WTC11 (cell line): ENCODE data around the gene DDX46. TPM values are rescaled to one million over a fixed set of nuclear protein-coding genes. Genes with fewer than 3 reads are reported as not detected.
A peak's percentile ranks its signal among the peaks of the same experiment; 100 is the strongest.

Experiments used
- ATAC-seq: fragments of 200-7000 bp; cut with Tn5 transposase; 2 replicates; pipeline ENCODE4 v1.10.0; 2021; ENCODE audit warnings: mild to moderate bottlenecking, moderate library complexity
- CTCF ChIA-PET: fragments of 300-600 bp; sonication (Branson Sonifier 250); formaldehyde crosslinking; loops from one replicate; lab custom pipeline; 2021; ENCODE audit warnings: antibody characterized with exemption; lab: Charles Lee
- POLR2A ChIA-PET: fragments of 350-600 bp; sonication (Branson Sonifier 250); formaldehyde crosslinking; loops from one replicate; lab custom pipeline; 2021; ENCODE audit warnings: antibody characterized with exemption; lab: Charles Lee
- DNase-seq: peaks from one replicate; pipeline ENCODE4 v3.0.0; 2021; ENCODE audit warnings: low spot score
- H3K27ac Mint-ChIP-seq: 2 replicates; pipeline ENCODE4 v1.8.0; 2021; ENCODE audit warnings: mixed read lengths
- H3K27me3 Mint-ChIP-seq: 2 replicates; pipeline ENCODE4 v1.8.0; 2021; ENCODE audit warnings: low read depth, mild to moderate bottlenecking, moderate library complexity, mixed read lengths
- H3K36me3 Mint-ChIP-seq: 2 replicates; pipeline ENCODE4 v1.8.0; 2021; ENCODE audit warnings: mixed read lengths
- H3K4me1 Mint-ChIP-seq: 2 replicates; pipeline ENCODE4 v1.8.0; 2022; ENCODE audit warnings: mixed read lengths
- H3K4me3 Mint-ChIP-seq: 2 replicates; pipeline ENCODE4 v1.8.0; 2021; ENCODE audit warnings: mild to moderate bottlenecking, moderate library complexity, mixed read lengths
- H3K9me3 Mint-ChIP-seq: 2 replicates; pipeline ENCODE4 v1.8.0; 2021; ENCODE audit warnings: mixed read lengths
- ETV6 ChIP-seq: sonication (generic); formaldehyde crosslinking; IDR thresholded peaks from 2 replicates; pipeline ENCODE4 v1.8.1; 2022; ENCODE audit warnings: mild to moderate bottlenecking, missing genetic modification reagents
- IRF2 ChIP-seq: sonication (generic); formaldehyde crosslinking; IDR thresholded peaks from 2 replicates; pipeline ENCODE4 v1.8.0; 2022; ENCODE audit warnings: low read depth, missing genetic modification reagents, borderline replicate concordance
- NFE2L1 ChIP-seq: sonication (generic); formaldehyde crosslinking; IDR thresholded peaks from 2 replicates; pipeline ENCODE4 v1.8.1; 2023; ENCODE audit warnings: missing genetic modification reagents
- NR2C2 ChIP-seq: sonication (generic); formaldehyde crosslinking; IDR thresholded peaks from 2 replicates; pipeline ENCODE4 v1.8.0; 2022; ENCODE audit warnings: mild to moderate bottlenecking, missing genetic modification reagents
- RORB ChIP-seq: fragments of 250-450 bp; sonication (Bioruptor Pico); IDR thresholded peaks from 2 replicates; pipeline ENCODE4 v1.9.0; 2021; ENCODE audit warnings: mild to moderate bottlenecking
- SMAD3 ChIP-seq: sonication (generic); formaldehyde crosslinking; IDR thresholded peaks from 2 replicates; pipeline ENCODE4 v1.8.0; 2022; ENCODE audit warnings: missing genetic modification reagents, mild to moderate bottlenecking, borderline replicate concordance
- TEAD1 ChIP-seq: sonication (generic); formaldehyde crosslinking; IDR thresholded peaks from 2 replicates; pipeline ENCODE4 v1.8.0; 2022; ENCODE audit warnings: mild to moderate bottlenecking, missing genetic modification reagents
- TEAD4 ChIP-seq: sonication (generic); formaldehyde crosslinking; IDR thresholded peaks from 2 replicates; pipeline ENCODE4 v1.8.0; 2022; ENCODE audit warnings: mild to moderate bottlenecking, missing genetic modification reagents
- ZNF219 ChIP-seq: sonication (generic); formaldehyde crosslinking; IDR thresholded peaks from 2 replicates; pipeline ENCODE4 v1.8.0; 2023; ENCODE audit warnings: missing genetic modification reagents, mild to moderate bottlenecking, borderline replicate concordance
- total RNA-seq: library from RNA; stranded (reverse); gene quantifications from 3 replicates; pipeline ENCODE4 v1.2.3, GENCODE V29; 2021
- TF ChIP-seq, protein P1 (sequence below): sonication (generic); formaldehyde crosslinking; IDR thresholded peaks from 2 replicates; pipeline ENCODE4 v1.8.0; 2023; ENCODE audit warnings: missing genetic modification reagents
- TF ChIP-seq, protein P2 (sequence below): fragments of 250-450 bp; sonication (Bioruptor Pico); conservative IDR thresholded peaks from 2 replicates; pipeline ENCODE4 v1.9.0; 2021; ENCODE audit warnings: mild to moderate bottlenecking
- TF ChIP-seq, protein P3 (sequence below): fragments of 250-450 bp; sonication (Bioruptor Pico); IDR thresholded peaks from 2 replicates; pipeline ENCODE4 v1.9.0; 2021; ENCODE audit warnings: mild to moderate bottlenecking, borderline replicate concordance
- TF ChIP-seq, protein P4 (sequence below): fragments of 250-450 bp; sonication (Bioruptor Pico); IDR thresholded peaks from 2 replicates; pipeline ENCODE4 v2.1.2; 2022; ENCODE audit warnings: mild to moderate bottlenecking, moderate library complexity
- TF ChIP-seq, protein P5 (sequence below): sonication (generic); formaldehyde crosslinking; IDR thresholded peaks from 2 replicates; pipeline ENCODE4 v1.8.0; 2023; ENCODE audit warnings: mild to moderate bottlenecking, missing genetic modification reagents
- TF ChIP-seq, protein P6 (sequence below): fragments of 250-450 bp; sonication (Bioruptor Pico); IDR thresholded peaks from 2 replicates; pipeline ENCODE4 v1.9.0; 2021; ENCODE audit warnings: mild to moderate bottlenecking

Gene DDX46
- total RNA-seq, 1 experiment from 2014 or later, result 123 TPM

DNA sequence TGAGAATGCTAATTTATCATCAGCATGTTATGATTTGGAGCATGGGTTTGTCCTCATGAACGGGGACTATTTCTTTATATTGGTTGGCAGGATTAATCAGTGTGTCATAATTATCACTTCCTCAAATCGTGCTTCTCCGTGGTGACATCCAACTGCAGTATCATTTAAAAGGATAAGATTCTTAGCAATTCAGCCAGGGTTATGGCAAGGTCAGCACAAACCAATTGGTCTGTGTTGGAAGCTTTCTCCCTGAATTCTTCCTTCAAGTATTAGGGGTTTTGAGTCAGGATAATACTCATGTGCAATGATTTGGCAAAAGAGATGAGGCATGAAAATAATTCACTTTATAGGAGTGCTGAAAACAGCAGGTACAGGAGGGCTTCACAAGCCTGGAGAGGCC lies 25.8 kb upstream of the DDX46 start (continued):
- TF ChIP-seq, protein P1, sequence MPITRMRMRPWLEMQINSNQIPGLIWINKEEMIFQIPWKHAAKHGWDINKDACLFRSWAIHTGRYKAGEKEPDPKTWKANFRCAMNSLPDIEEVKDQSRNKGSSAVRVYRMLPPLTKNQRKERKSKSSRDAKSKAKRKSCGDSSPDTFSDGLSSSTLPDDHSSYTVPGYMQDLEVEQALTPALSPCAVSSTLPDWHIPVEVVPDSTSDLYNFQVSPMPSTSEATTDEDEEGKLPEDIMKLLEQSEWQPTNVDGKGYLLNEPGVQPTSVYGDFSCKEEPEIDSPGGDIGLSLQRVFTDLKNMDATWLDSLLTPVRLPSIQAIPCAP (CRISPR knock-in tag), result no peak
- TF ChIP-seq, protein P2, sequence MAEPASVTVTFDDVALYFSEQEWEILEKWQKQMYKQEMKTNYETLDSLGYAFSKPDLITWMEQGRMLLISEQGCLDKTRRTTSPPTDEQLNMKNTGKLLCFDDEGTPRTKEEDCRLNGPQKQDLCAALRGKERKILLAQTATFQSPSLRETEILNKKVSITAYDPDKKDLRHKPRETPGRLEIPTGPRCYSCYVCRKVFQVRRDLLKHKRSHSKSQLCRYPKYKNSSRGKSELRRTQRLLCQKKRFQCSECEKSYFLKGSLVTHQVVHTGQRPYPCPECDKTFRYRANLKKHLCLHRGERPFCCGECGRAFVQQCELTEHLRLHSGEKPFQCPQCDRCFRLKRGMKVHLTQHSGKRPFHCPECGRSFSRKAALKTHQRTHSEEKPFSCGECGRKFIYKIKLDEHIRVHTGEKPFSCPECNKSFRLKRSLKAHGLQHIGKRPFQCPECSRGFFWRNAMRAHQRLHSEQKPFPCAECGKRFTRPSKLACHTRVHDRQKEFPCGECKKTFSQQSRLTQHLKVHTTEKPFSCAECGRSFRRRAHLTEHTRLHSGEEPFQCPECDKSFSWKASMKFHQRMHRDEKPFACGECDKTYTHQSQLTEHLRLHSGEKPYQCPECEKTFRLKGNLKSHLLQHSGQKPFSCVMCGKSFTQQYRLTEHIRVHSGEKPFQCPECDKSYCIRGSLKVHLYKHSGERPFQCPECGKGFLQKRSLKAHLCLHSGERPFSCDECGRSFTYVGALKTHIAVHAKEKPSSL, result no peak

DNA sequence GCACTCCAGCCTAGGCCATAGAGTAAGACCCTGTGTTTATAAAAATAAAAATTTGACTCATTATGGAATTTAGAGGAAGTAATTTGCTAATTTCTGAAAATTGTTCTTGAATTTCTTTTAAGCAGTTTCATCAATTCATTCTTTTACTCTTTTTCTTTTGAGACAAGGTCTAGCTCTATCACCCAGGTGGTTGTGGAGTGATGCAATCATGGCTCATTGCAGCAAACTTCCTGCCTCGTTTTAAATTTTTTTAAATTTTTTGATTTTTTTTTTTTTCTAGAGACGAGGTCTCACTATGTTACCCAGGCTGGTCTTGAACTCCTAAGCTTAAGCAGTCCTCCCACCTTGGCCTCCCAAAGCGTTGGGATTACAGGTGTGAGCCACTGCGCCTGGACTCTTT lies 23.3 kb upstream of the DDX46 start:
- ATAC-seq (no peak), DNase-seq (no peak)
- ChIA-PET POLR2A (no interaction called here), CTCF (interaction anchor here (2.5 kb wide), 1 partner anchor 148 kb away, joined by 6 read pairs; no protein-coding TSS in a partner anchor)
- H3K27me3 Mint-ChIP-seq, result no peaks in the 10 kb centered on the region
- no peak overlapping the region for H3K4me3 Mint-ChIP-seq
- H3K36me3 Mint-ChIP-seq, result no peaks in the 10 kb centered on the region
- H3K4me1 Mint-ChIP-seq, result peaks cover 8% of the 10 kb centered on the region
- no peak for TF ChIP-seq NR2C2 (CRISPR knock-in tag)
- TF ChIP-seq ZNF219 (CRISPR knock-in tag), result no peak
- TF ChIP-seq ETV6 (CRISPR knock-in tag), result no peak
- H3K9me3 Mint-ChIP-seq, result no peaks in the 10 kb centered on the region
- H3K27ac Mint-ChIP-seq, result no peak overlapping the region

DNA sequence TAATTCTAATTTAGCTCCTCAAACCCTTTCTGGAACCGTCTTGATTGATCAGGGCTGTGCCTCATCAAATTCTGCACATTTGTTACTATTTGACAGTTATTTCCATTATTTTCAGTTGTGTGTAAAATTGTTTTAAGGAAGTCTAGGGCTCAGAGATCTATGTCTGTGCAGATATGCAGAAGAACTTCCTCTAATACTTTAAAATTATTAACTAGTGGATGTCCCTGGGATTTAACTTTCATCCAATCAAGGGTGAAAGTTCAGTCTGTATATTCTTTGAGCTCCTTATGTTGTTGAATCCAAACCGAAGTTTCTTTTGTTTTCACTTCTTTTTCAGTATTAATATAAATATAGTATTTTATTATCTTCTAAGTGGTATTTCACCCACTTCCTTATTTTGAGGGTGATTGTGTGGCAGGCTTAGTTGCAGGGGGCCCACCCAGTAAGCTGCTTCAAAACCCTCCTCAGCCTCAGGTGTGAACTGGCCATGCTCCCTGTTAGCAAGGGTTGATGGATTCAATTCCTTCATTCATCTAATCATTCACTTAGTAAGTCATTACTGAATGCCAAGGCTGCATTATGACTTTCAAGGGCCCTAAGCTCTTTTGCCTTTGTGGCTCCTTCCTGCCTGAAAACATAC lies 22.3 kb upstream of the DDX46 start:
- CTCF ChIA-PET, result interaction anchor here (0.9 to 2.5 kb wide), 2 partner anchors 149 to 484 kb away, joined by 3 to 6 read pairs; no protein-coding TSS in a partner anchor
- POLR2A ChIA-PET, result no interaction called here
- H3K27me3 Mint-ChIP-seq, result no peaks in the 10 kb centered on the region

DNA sequence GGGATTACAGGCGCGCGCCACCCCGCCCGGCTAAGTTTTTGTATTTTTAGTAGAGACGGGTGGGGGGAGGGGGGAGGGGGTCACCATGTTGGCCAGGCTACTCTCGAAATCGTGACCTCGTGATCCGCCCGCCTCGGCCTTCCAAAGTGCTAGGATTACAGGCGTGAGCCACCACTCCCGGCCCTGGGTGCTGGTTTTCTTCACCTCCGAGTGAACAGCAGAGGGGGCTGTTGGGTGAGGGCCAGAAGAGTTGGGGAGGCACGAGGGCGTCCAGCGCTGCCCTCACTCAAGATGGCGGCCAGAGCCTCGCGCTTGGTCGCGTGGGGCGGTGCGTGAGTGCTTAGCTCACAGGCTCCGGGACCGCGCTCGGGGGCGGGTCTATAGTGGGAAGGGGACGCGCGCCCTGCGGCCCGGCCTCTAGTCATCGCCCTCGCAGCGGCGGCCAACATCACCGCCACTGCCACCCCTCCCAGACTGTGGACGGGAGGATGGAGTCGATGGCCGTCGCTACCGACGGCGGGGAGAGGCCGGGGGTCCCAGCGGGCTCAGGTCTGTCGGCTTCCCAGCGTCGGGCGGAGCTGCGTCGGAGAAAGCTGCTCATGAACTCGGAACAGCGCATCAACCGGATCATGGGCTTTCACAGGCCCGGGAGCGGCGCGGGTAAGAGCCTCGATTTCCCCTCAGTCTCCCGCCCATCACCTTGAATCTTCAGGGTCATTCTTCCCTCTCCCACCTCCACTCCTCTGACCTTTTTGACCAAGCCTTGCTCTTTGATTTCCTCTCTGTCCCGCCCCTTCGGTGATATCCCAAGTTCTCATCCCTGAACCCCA lies 20.2 kb upstream of the DDX46 start, which contains the start of gene CAMLG:
CAMLG (plus strand) TSS at position 416 of the 830 bp plus-strand sequence; CDS start at position 489, 73 bp downstream.
- CTCF ChIA-PET, result interaction anchor here (0.6 to 4.3 kb wide), 9 partner anchors 9 to 336 kb away, joined by 3 to 30 read pairs (median 6); partner anchors contain the start of genes DDX46 and PCBD2
- ATAC-seq, result peak; percentile 87
- peaks cover 8% of the 10 kb centered on the region for H3K4me1 Mint-ChIP-seq
- 0 out of 2 replicates have a peak, but pooled peaks have one; percentile 64 for TF ChIP-seq NFE2L1 (CRISPR knock-in tag)
- TF ChIP-seq, protein P3, sequence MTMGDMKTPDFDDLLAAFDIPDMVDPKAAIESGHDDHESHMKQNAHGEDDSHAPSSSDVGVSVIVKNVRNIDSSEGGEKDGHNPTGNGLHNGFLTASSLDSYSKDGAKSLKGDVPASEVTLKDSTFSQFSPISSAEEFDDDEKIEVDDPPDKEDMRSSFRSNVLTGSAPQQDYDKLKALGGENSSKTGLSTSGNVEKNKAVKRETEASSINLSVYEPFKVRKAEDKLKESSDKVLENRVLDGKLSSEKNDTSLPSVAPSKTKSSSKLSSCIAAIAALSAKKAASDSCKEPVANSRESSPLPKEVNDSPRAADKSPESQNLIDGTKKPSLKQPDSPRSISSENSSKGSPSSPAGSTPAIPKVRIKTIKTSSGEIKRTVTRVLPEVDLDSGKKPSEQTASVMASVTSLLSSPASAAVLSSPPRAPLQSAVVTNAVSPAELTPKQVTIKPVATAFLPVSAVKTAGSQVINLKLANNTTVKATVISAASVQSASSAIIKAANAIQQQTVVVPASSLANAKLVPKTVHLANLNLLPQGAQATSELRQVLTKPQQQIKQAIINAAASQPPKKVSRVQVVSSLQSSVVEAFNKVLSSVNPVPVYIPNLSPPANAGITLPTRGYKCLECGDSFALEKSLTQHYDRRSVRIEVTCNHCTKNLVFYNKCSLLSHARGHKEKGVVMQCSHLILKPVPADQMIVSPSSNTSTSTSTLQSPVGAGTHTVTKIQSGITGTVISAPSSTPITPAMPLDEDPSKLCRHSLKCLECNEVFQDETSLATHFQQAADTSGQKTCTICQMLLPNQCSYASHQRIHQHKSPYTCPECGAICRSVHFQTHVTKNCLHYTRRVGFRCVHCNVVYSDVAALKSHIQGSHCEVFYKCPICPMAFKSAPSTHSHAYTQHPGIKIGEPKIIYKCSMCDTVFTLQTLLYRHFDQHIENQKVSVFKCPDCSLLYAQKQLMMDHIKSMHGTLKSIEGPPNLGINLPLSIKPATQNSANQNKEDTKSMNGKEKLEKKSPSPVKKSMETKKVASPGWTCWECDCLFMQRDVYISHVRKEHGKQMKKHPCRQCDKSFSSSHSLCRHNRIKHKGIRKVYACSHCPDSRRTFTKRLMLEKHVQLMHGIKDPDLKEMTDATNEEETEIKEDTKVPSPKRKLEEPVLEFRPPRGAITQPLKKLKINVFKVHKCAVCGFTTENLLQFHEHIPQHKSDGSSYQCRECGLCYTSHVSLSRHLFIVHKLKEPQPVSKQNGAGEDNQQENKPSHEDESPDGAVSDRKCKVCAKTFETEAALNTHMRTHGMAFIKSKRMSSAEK, result no peak
- peak; percentile 58; the same call in 1 of the 2 replicates for TF ChIP-seq IRF2 (CRISPR knock-in tag)
- TF ChIP-seq RORB, result no peak
- TF ChIP-seq, protein P4, sequence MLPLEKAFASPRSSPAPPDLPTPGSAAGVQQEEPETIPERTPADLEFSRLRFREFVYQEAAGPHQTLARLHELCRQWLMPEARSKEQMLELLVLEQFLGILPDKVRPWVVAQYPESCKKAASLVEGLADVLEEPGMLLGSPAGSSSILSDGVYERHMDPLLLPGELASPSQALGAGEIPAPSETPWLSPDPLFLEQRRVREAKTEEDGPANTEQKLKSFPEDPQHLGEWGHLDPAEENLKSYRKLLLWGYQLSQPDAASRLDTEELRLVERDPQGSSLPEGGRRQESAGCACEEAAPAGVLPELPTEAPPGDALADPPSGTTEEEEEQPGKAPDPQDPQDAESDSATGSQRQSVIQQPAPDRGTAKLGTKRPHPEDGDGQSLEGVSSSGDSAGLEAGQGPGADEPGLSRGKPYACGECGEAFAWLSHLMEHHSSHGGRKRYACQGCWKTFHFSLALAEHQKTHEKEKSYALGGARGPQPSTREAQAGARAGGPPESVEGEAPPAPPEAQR (CRISPR knock-in tag), result no peak
- TF ChIP-seq TEAD1 (CRISPR knock-in tag), result peak; percentile 31; the same call in 1 of the 2 replicates

More for the DNA sequence above, 22.3 kb upstream of the DDX46 start:
- no peak for DNase-seq
- Mint-ChIP-seq H3K9me3 (no peaks in the 10 kb centered on the region), H3K27ac (no peak overlapping the region)
- no peak for TF ChIP-seq TEAD4
- TF ChIP-seq, protein P5, sequence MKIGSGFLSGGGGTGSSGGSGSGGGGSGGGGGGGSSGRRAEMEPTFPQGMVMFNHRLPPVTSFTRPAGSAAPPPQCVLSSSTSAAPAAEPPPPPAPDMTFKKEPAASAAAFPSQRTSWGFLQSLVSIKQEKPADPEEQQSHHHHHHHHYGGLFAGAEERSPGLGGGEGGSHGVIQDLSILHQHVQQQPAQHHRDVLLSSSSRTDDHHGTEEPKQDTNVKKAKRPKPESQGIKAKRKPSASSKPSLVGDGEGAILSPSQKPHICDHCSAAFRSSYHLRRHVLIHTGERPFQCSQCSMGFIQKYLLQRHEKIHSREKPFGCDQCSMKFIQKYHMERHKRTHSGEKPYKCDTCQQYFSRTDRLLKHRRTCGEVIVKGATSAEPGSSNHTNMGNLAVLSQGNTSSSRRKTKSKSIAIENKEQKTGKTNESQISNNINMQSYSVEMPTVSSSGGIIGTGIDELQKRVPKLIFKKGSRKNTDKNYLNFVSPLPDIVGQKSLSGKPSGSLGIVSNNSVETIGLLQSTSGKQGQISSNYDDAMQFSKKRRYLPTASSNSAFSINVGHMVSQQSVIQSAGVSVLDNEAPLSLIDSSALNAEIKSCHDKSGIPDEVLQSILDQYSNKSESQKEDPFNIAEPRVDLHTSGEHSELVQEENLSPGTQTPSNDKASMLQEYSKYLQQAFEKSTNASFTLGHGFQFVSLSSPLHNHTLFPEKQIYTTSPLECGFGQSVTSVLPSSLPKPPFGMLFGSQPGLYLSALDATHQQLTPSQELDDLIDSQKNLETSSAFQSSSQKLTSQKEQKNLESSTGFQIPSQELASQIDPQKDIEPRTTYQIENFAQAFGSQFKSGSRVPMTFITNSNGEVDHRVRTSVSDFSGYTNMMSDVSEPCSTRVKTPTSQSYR (CRISPR knock-in tag), result no peak
- no peak for TF ChIP-seq SMAD3 (CRISPR knock-in tag)
- TF ChIP-seq, protein P6, sequence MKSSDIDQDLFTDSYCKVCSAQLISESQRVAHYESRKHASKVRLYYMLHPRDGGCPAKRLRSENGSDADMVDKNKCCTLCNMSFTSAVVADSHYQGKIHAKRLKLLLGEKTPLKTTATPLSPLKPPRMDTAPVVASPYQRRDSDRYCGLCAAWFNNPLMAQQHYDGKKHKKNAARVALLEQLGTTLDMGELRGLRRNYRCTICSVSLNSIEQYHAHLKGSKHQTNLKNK (CRISPR knock-in tag), result no peak
- TF ChIP-seq, all 79 proteins: peak for 0
- no peak for ATAC-seq
- no peak overlapping the region for H3K4me3 Mint-ChIP-seq
- H3K4me1 Mint-ChIP-seq, result peaks cover 8% of the 10 kb centered on the region
- H3K36me3 Mint-ChIP-seq, result peaks cover 4% of the 10 kb centered on the region

More for the DNA sequence above, 20.2 kb upstream of the DDX46 start, which contains the start of gene CAMLG:
- H3K36me3 Mint-ChIP-seq, result peaks cover 15% of the 10 kb centered on the region
- peak; percentile 98 for DNase-seq
- H3K9me3 Mint-ChIP-seq, result no peaks in the 10 kb centered on the region
- POLR2A ChIA-PET, result interaction anchor here (0.5 to 1.3 kb wide), 13 partner anchors 20 to 1448 kb away, joined by 3 to 12 read pairs (median 3); partner anchors contain the start of genes C5orf24, DDX46, PCBD2 and PPP2CA
- peak within 1 kb of the TSS; percentile 95 for H3K4me3 Mint-ChIP-seq
- H3K27me3 Mint-ChIP-seq, result no peaks in the 10 kb centered on the region
- peak within 1 kb of the TSS; percentile 95 for H3K27ac Mint-ChIP-seq
